SK-N-MC (cell line): ENCODE results near the gene SLC5A11.

Experiments
- DNase-seq: peaks from one replicate; pipeline ENCODE4 v3.0.0-alpha.2; 2011; ENCODE audit warnings: low read depth, low spot score
- H3K27ac ChIP-seq: fragments of 200-600 bp; sonication (generic); 2 replicates; pipeline ENCODE4 v1.5.1; 2016; ENCODE audit warnings: mixed run types
- H3K36me3 ChIP-seq: fragments of 200-600 bp; sonication (generic); 2 replicates; pipeline ENCODE4 v1.6.1; 2017; ENCODE audit warnings: antibody characterized with exemption, low read length, mixed read lengths; ENCODE audit not compliant: insufficient read depth
- H3K4me3 ChIP-seq: fragments of 200-600 bp; sonication (generic); 2 replicates; pipeline ENCODE4 v1.5.1; 2016
- H3K9ac ChIP-seq: fragments of 200-600 bp; sonication (generic); 2 replicates; pipeline ENCODE4 v1.8.0; 2017; ENCODE audit warnings: mixed run types, mixed read lengths; ENCODE audit not compliant: insufficient read length
- H3K9me3 ChIP-seq: fragments of 200-600 bp; sonication (generic); 2 replicates; pipeline ENCODE4 v1.6.1; 2017; ENCODE audit warnings: low read depth, mild to moderate bottlenecking, antibody characterized with exemption, low read length, moderate library complexity, mixed read lengths
- EZH2 ChIP-seq: fragments of 200-600 bp; sonication (generic); IDR thresholded peaks from one replicate; pipeline ENCODE4 v1.6.1; 2017; ENCODE audit warnings: antibody characterized with exemption
- FOXP2 ChIP-seq: optimal IDR thresholded peaks from 2 replicates; pipeline ENCODE3; 2011; ENCODE audit warnings: mild to moderate bottlenecking, moderate library complexity; ENCODE audit not compliant: insufficient read depth; ENCODE audit errors: extremely low read length, control extremely low read depth
- POLR2AphosphoS5 ChIP-seq: IDR thresholded peaks from 2 replicates; pipeline ENCODE4 v1.6.1; 2012; ENCODE audit warnings: mild to moderate bottlenecking, low read depth, low read length, borderline replicate concordance

Gene SLC5A11

DNA sequence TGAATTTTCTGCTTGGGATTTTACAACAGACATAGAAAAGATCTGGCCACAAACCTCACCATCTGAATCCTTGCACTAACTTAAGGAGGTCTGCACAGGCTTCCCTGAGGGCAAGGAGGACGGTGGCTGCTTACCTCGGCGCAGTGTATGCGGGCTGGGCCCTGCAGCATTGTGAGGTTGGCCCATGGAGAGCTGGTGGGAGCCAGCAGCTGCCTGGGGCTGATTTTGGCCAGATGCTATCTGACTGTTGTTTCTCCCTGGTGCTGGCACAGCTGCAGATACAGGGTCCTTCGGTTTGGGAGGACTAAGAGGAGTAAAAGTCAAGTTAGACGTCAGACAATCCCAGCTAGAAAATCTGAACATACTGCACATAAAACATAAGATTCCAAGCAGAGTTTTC, 89.6 kb downstream of the SLC5A11 start:
- H3K9me3 ChIP-seq = no peaks in the 10 kb centered on the region
- H3K27ac ChIP-seq = no peak overlapping the region
- TF ChIP-seq FOXP2 (no peak), POLR2AphosphoS5 (no peak), EZH2 (no peak)
- no peak for DNase-seq
- no peak overlapping the region for H3K4me3 ChIP-seq
- no peak overlapping the region for H3K9ac ChIP-seq
- peaks cover 24% of the 10 kb centered on the region for H3K36me3 ChIP-seq

DNA sequence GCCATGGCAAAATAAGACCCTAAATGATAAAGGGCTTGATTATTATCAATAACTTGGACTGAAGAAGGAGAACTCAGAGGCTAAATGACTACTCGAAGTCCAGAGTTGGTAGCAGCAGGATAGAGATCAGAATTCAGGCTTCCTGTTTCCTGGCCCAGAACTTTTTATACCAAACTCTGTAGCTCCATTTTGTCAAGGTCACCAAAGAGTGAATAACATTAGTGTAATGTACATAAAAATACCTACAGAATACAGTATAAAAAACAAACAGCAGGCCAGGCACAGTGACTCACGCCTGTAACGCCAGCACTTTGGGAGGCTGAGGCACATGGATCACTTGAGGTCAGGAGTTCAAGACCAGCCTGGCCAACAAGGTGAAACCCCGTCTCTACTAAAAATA, 90.4 kb downstream of the SLC5A11 start:
- Histone ChIP-seq H3K27ac (no peak overlapping the region), H3K4me3 (no peak overlapping the region), H3K36me3 (peaks cover 18% of the 10 kb centered on the region; the same call in 1 of the 2 replicates), H3K9me3 (no peaks in the 10 kb centered on the region), H3K9ac (no peak overlapping the region)
- DNase-seq = no peak
- no peak for TF ChIP-seq EZH2
- no peak for TF ChIP-seq FOXP2
- no peak for TF ChIP-seq POLR2AphosphoS5

DNA sequence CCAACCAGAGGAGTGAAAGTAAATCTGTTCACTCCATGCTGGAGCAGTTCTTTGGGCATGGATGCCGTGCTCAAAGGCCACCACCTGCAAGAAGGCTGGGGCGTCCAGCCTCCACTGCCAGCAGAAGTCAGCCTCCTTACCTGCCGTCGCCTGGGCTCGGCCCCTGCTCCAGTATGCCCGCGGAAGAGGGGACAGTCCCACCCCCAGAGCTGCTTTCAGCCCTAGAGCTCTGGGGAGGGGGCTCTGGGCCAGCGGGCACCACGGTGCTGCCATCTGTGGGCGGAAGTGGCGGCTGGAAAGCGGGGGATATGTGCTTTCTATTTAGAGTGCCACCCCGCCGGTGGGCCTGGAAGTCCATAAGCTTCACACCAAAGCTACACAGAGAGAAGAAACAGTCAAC, 93.5 kb downstream of the SLC5A11 start:
- Histone ChIP-seq H3K9ac (no peak overlapping the region), H3K9me3 (no peaks in the 10 kb centered on the region), H3K4me3 (no peak overlapping the region), H3K27ac (no peak overlapping the region), H3K36me3 (peaks cover 22% of the 10 kb centered on the region)
- no peak for DNase-seq
- TF ChIP-seq POLR2AphosphoS5 = no peak
- TF ChIP-seq FOXP2 = no peak
- TF ChIP-seq EZH2 = no peak

- H3K4me3 ChIP-seq = no peak overlapping the region
- peaks cover 22% of the 10 kb centered on the region for H3K36me3 ChIP-seq
- TF ChIP-seq POLR2AphosphoS5 (no peak), EZH2 (no peak), FOXP2 (no peak)
Observed at GRCh38 chr16:24939738-24940137, 94.0 kb downstream of the SLC5A11 start.

GRCh38 chr16:24943471-24943870, 97.7 kb downstream of the SLC5A11 start:
- H3K36me3 ChIP-seq = peaks cover 31% of the 10 kb centered on the region

More at GRCh38 chr16:24939738-24940137, 94.0 kb downstream of the SLC5A11 start:
- H3K27ac ChIP-seq = no peak overlapping the region
- no peak for DNase-seq
- H3K9me3 ChIP-seq = no peaks in the 10 kb centered on the region
- no peak overlapping the region for H3K9ac ChIP-seq

DNA sequence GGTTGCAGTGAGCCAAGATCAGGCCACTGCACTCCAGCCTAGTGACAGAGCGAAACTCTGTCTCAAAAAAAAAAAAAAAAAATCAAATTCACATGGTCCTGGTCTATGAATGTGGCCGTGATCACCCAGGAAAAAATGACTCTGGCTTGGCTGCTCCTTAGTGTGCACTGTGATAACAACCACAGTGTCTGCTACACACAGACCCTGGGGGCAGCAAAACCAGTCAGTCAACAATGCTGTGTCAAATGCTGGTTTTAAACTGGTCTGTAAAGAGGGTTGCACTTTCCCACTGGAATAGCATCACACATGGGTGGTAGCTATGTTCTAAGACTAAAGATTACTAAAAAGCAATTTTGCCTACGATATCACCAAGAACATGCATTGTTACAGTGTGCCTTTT, 98.4 kb downstream of the SLC5A11 start:
- Histone ChIP-seq H3K9me3 (no peaks in the 10 kb centered on the region), H3K36me3 (peaks cover 30% of the 10 kb centered on the region), H3K4me3 (no peak overlapping the region), H3K9ac (no peak overlapping the region), H3K27ac (no peak overlapping the region)
- DNase-seq = no peak
- no peak for TF ChIP-seq EZH2
- no peak for TF ChIP-seq POLR2AphosphoS5
- no peak for TF ChIP-seq FOXP2

More at GRCh38 chr16:24943471-24943870, 97.7 kb downstream of the SLC5A11 start:
- TF ChIP-seq POLR2AphosphoS5 (no peak), FOXP2 (no peak), EZH2 (no peak)
- no peak overlapping the region for H3K9ac ChIP-seq
- H3K4me3 ChIP-seq = no peak overlapping the region
- no peaks in the 10 kb centered on the region for H3K9me3 ChIP-seq
- no peak for DNase-seq
- H3K27ac ChIP-seq = no peak overlapping the region

DNA sequence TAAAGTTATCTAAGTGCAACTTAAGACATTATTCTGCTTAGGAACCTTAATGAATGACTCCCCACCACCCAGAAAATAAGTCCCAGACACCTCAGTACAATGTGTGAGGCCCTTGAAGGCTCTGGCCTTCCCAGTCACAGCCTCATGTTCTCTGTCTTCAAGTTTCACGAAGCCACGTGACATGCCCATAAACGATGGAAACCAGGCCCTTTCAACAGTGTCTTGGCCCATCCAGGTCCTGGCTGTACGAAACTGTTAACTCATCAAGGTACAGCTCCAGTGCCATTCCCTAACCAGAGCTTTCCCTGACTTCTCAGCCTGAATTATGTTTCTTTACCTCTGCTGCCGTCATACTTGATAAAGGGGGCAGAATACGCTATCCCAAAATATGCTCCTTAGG, 100.4 kb downstream of the SLC5A11 start:
- no peak for TF ChIP-seq FOXP2
- no peak for TF ChIP-seq POLR2AphosphoS5
- TF ChIP-seq EZH2 = no peak
- Histone ChIP-seq H3K9me3 (no peaks in the 10 kb centered on the region), H3K36me3 (peaks cover 33% of the 10 kb centered on the region), H3K9ac (no peak overlapping the region), H3K4me3 (no peak overlapping the region), H3K27ac (no peak overlapping the region)
- no peak for DNase-seq

DNA sequence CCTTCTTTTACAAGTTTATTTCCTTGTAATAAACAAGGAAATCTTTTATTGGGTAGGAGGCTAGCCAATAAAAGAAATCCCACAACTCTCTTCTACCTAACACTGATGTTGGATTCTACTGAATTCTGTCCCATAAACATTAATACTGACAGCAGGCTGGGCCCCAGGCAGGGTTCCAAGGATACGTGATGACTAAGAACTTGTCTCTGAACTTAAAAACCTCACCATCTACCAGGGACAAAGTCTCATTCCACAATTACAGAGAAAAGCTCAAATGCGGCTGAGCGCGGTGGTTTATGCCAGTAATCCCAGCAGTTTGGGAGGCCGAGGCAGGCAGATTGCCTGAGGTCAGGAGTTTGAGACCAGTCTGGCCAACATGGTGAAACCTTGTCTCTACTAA, 104.5 kb downstream of the SLC5A11 start:
- TF ChIP-seq FOXP2 (no peak), POLR2AphosphoS5 (no peak), EZH2 (no peak)
- Histone ChIP-seq H3K9ac (no peak overlapping the region), H3K9me3 (no peaks in the 10 kb centered on the region), H3K27ac (no peak overlapping the region), H3K4me3 (no peak overlapping the region), H3K36me3 (peaks cover 55% of the 10 kb centered on the region)
- no peak for DNase-seq

DNA sequence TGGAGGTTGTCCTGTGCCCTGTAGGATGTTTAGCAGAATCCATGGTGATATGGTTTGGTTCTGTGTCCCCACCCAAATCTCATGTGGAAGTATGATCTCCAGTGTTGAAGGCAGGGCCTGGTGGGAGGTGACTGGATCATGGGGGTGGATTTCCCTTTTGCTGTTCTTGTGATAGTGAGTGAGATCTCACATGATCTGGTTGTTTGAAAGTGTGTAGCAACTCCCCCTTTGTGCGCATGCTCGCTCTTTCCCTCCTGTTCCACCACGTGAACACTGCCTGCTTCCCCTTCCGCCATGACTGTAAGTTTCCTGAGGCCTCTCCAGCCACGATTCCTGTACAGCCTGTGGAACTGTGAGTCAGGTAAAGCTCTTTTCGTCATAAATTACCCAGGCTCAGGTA, 107.5 kb downstream of the SLC5A11 start:
- Histone ChIP-seq H3K27ac (no peak overlapping the region), H3K4me3 (no peak overlapping the region), H3K36me3 (peaks cover 54% of the 10 kb centered on the region), H3K9ac (no peak overlapping the region), H3K9me3 (no peaks in the 10 kb centered on the region)
- no peak for TF ChIP-seq FOXP2
- no peak for DNase-seq
